Activated T-cell treated with anti-CD3 and anti-CD28 coated beads for 1 hour (primary cell): ENCODE results near the gene KCNF1.

Experiments
- DNase-seq: peaks from one replicate; pipeline ENCODE4 v3.0.0-alpha.2; 2020; ENCODE audit warnings: low read depth

KCNF1 gene

GRCh38 chr2:10905006-10905861 is 6.5 kb upstream of the KCNF1 start:
- DNase-seq = no peak

- DNase-seq = no peak
These were observed 5.9 kb upstream of the KCNF1 start for GRCh38 chr2:10905862-10906143.

GRCh38 chr2:10906926-10907625 is 4.7 kb upstream of the KCNF1 start:
- no peak for DNase-seq

GRCh38 chr2:10908195-10908594 is 3.5 kb upstream of the KCNF1 start:
- no peak for DNase-seq

- DNase-seq = no peak
These were observed 2.4 kb upstream of the KCNF1 start for GRCh38 chr2:10909050-10909995.

- no peak for DNase-seq
These were observed 1.8 kb upstream of the KCNF1 start for GRCh38 chr2:10909996-10910341.

- no peak for DNase-seq
These were observed 1.1 kb upstream of the KCNF1 start for GRCh38 chr2:10910625-10911024.

GRCh38 chr2:10912076-10912731 is 470 bp downstream of the KCNF1 start:
- no peak for DNase-seq

- no peak for DNase-seq
These were observed 1.2 kb downstream of the KCNF1 start for GRCh38 chr2:10912796-10913455.

- DNase-seq = no peak
These were observed 2.0 kb downstream of the KCNF1 start for GRCh38 chr2:10913501-10914271.

- no peak for DNase-seq
These were observed 2.5 kb downstream of the KCNF1 start for GRCh38 chr2:10914272-10914693.

- no peak for DNase-seq
These were observed 3.5 kb downstream of the KCNF1 start for GRCh38 chr2:10915236-10915635.

GRCh38 chr2:10915731-10916276 is 4.1 kb downstream of the KCNF1 start:
- DNase-seq = no peak

GRCh38 chr2:10916953-10917352 is 5.2 kb downstream of the KCNF1 start:
- DNase-seq = no peak

- no peak for DNase-seq
These were observed 6.2 kb downstream of the KCNF1 start for GRCh38 chr2:10917927-10918326.

- DNase-seq = no peak
These were observed 7.1 kb downstream of the KCNF1 start for GRCh38 chr2:10918661-10919409.

- DNase-seq = no peak
These were observed 7.7 kb downstream of the KCNF1 start for GRCh38 chr2:10919410-10919770.

- DNase-seq = no peak
These were observed 8.3 kb downstream of the KCNF1 start for GRCh38 chr2:10919771-10920621.
